Parathyroid adenoma (tissue), 2 donors: ENCODE results near the gene LEMD1.

Source experiments
- H2AFZ ChIP-seq: fragments of 300-600 bp; sonication (generic); one replicate; pipeline ENCODE4 v1.7.0; 2017; ENCODE audit warnings: antibody characterized with exemption, mild to moderate bottlenecking
- H3K27ac ChIP-seq: fragments of 300-600 bp; sonication (generic); one replicate; pipeline ENCODE4 v1.7.0; 2017
- H3K27me3 ChIP-seq: fragments of 300-600 bp; sonication (generic); one replicate; pipeline ENCODE4 v1.7.0; 2017; ENCODE audit warnings: low read length; ENCODE audit not compliant: control insufficient read depth, insufficient read depth
- H3K36me3 ChIP-seq: fragments of 300-600 bp; sonication (generic); one replicate; pipeline ENCODE4 v1.7.0; 2017; ENCODE audit warnings: low read length; ENCODE audit not compliant: control insufficient read depth, insufficient read depth
- H3K4me1 ChIP-seq: fragments of 300-600 bp; sonication (generic); one replicate; pipeline ENCODE4 v1.7.0; 2017; ENCODE audit warnings: control low read depth
- H3K4me2 ChIP-seq: fragments of 300-600 bp; sonication (generic); one replicate; pipeline ENCODE4 v1.7.0; 2017; ENCODE audit warnings: low read length
- H3K4me3 ChIP-seq: fragments of 300-600 bp; sonication (generic); one replicate; pipeline ENCODE4 v1.7.0; 2017; ENCODE audit warnings: low read depth, low read length
- H3K79me2 ChIP-seq: fragments of 300-600 bp; sonication (generic); one replicate; pipeline ENCODE4 v1.7.0; 2017; ENCODE audit warnings: control low read depth
- H3K9ac ChIP-seq: fragments of 300-600 bp; sonication (generic); one replicate; pipeline ENCODE4 v1.7.0; 2017; ENCODE audit warnings: mild to moderate bottlenecking
- H3K9me3 ChIP-seq: fragments of 300-600 bp; sonication (generic); one replicate; pipeline ENCODE4 v1.7.0; 2017; ENCODE audit warnings: low read length; ENCODE audit not compliant: control insufficient read depth
- CTCF ChIP-seq: fragments of 300-600 bp; sonication (generic); IDR thresholded peaks from one replicate; pipeline ENCODE4 v1.7.0; 2017; ENCODE audit warnings: antibody characterized with exemption, mild to moderate bottlenecking
- donor health status: primary hyperparathyroidism.

LEMD1 gene

GRCh38 chr1:205374210-205375078 is 47.4 kb downstream of the LEMD1 start:
- Histone ChIP-seq H3K36me3 (no peaks in the 10 kb centered on the region), H3K9me3 (no peaks in the 10 kb centered on the region), H3K27me3 (no peaks in the 10 kb centered on the region), H3K9ac (no peak overlapping the region), H3K4me1 (peaks cover 26% of the 10 kb centered on the region), H3K4me3 (no peak overlapping the region), H3K27ac (peak overlapping the region; percentile 60), H3K4me2 (no peak overlapping the region), H3K79me2 (no peaks in the 10 kb centered on the region), H2AFZ (peak overlapping the region; percentile 60)
- no peak for TF ChIP-seq CTCF

DNA sequence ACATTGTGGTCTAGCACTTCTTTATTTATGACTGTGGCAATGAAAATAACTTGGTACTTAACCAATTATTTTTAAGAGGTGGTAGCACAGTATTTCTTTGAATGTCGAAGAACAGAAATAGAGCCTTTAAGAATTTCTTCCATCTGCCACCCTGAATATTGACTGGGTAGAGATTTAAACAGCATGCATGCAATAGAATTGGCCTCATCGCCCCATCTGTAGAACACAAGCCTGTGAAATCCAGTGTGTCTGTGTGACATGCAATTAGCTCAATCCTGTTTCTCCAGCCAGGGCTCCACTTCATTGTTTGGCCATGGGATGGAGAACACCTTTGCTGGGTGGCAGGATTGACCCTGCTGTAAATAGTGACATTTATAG is 48.1 kb downstream of the LEMD1 start:
- H3K27ac ChIP-seq = peak overlapping the region; percentile 60
- H3K4me3 ChIP-seq = no peak overlapping the region
- no peak for TF ChIP-seq CTCF
- H3K9ac ChIP-seq = no peak overlapping the region
- H3K36me3 ChIP-seq = no peaks in the 10 kb centered on the region
- no peaks in the 10 kb centered on the region for H3K9me3 ChIP-seq
- no peaks in the 10 kb centered on the region for H3K79me2 ChIP-seq
- H2AFZ ChIP-seq = no peak overlapping the region
- H3K27me3 ChIP-seq = no peaks in the 10 kb centered on the region
- H3K4me2 ChIP-seq = no peak overlapping the region
- H3K4me1 ChIP-seq = peaks cover 28% of the 10 kb centered on the region

- peaks cover 28% of the 10 kb centered on the region for H3K4me1 ChIP-seq
- no peaks in the 10 kb centered on the region for H3K9me3 ChIP-seq
- no peak overlapping the region for H3K4me3 ChIP-seq
- H3K4me2 ChIP-seq = no peak overlapping the region
- H2AFZ ChIP-seq = peak overlapping the region; percentile 62
- TF ChIP-seq CTCF = no peak
- peak overlapping the region; percentile 60 for H3K27ac ChIP-seq
- H3K36me3 ChIP-seq = no peaks in the 10 kb centered on the region
- H3K27me3 ChIP-seq = no peaks in the 10 kb centered on the region
- no peak overlapping the region for H3K9ac ChIP-seq
- no peaks in the 10 kb centered on the region for H3K79me2 ChIP-seq
Observed at GRCh38 chr1:205373022-205373797, 48.6 kb downstream of the LEMD1 start.

DNA sequence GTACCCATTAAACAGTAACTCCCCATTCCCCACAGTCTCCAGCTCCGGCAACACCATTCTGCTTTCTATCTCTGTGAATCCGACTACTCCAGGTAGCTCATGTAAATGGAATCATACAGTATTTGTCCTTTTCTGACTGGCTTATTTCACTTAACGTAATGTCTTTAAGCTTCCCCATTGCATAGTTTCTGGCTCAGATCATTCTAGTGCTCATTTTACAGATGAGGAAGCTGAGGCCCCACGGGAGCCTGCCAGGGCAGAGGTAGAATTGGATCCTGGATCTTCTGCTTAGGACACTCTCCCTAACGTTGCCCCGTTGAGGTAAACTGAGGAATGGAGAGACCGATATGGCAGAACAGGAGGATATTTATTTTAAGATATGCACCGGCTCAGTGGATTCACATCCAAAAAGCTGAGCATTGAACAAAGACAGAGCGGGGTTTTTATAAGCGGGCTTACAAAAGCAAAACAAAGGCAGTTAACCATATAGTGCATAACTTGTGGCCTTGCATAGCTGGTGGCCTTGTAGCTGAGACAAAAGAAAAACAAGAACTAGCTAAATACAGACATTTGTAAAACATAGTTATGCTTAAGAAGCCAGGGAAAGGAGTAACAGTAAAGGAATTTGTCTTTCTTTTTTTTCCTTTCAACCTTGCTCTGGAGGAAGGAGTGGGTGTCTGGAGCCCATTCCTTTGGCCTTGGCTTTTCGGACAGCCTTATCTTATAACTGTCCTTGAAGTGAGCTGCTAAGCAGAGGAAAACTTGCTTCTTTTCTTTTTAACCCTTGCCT is 49.8 kb downstream of the LEMD1 start:
- Histone ChIP-seq H3K79me2 (no peaks in the 10 kb centered on the region), H3K9ac (no peak overlapping the region), H3K4me3 (no peak overlapping the region), H2AFZ (peak overlapping the region; percentile 38), H3K27ac (no peak overlapping the region), H3K36me3 (no peaks in the 10 kb centered on the region), H3K4me2 (no peak overlapping the region), H3K4me1 (peaks cover 28% of the 10 kb centered on the region), H3K9me3 (no peaks in the 10 kb centered on the region), H3K27me3 (no peaks in the 10 kb centered on the region)
- TF ChIP-seq CTCF = no peak
